GM12878 (cell line): ENCODE data around the gene GALNT18. TPM values are rescaled to one million over a fixed set of nuclear protein-coding genes. Genes with fewer than 3 reads are reported as not detected.

ENCODE experiments used
- ATAC-seq: fragments of 200-7000 bp; cut with Tn5 transposase; 3 replicates; pipeline ENCODE4 v1.9.1; 2020; ENCODE audit warnings: mild to moderate bottlenecking, moderate library complexity
- BruUV-seq: library from RNA; stranded (reverse); fragments of 400-500 nt; replicated peaks from 2 replicates; lab custom pipeline; 2021; lab: Mats Ljungman, UMichigan
- CTCF ChIA-PET: fragments of 300-600 bp; sonication (Branson Sonifier 250); formaldehyde crosslinking; extraction: SDS; loops from one replicate; lab custom pipeline; 2021; ENCODE audit warnings: inconsistent platforms; lab: Yijun Ruan, JAX
- POLR2A ChIA-PET: fragments of 350-600 bp; formaldehyde crosslinking; extraction: SDS; loops from one replicate; lab custom pipeline; 2021; ENCODE audit warnings: inconsistent platforms; lab: Charles Lee
- RAD21 ChIA-PET: fragments of 300-600 bp; sonication (Branson Sonifier 250); formaldehyde crosslinking; loops from one replicate; lab custom pipeline; 2023; ENCODE audit warnings: antibody characterized with exemption; ENCODE audit not compliant: unreplicated experiment; lab: Charles Lee
- SMC1A ChIA-PET: fragments of 300-600 bp; sonication (Branson Sonifier 250); formaldehyde crosslinking; loops from one replicate; lab custom pipeline; 2023; ENCODE audit not compliant: unreplicated experiment, uncharacterized antibody; lab: Charles Lee
- DNase-seq: peaks from one replicate; pipeline ENCODE4 v3.0.0-alpha.2; 2011; ENCODE audit warnings: low read depth, low spot score
- FAIRE-seq: peaks from 3 replicates; lab custom pipeline; 2011; peaks lifted over from hg19 to GRCh38; lab: Jason Lieb, UNC
- H2AFZ ChIP-seq: 2 replicates; pipeline ENCODE4 v1.6.0; 2011; ENCODE audit warnings: low read depth, low read length, control low read depth; ENCODE audit not compliant: control insufficient read depth
- H3K27ac ChIP-seq: 2 replicates; pipeline ENCODE4 v1.5.1; 2011; ENCODE audit warnings: control low read depth; ENCODE audit not compliant: control insufficient read depth, insufficient read depth
- H3K27me3 ChIP-seq, 2 experiments: replicated peaks in 1 of 2; 2 replicates each; pipeline versions ENCODE4 v1.6.0 to v1.6.1; 2011; ENCODE audit warnings: low read length in 1 of 2; ENCODE audit not compliant: control insufficient read depth in 2 of 2, insufficient read depth in 2 of 2
- H3K36me3 ChIP-seq, 2 experiments: 2 replicates each; pipeline ENCODE4 v1.5.1; 2011; ENCODE audit warnings: low read length in 1 of 2; ENCODE audit not compliant: control insufficient read depth in 2 of 2, insufficient read depth in 2 of 2
- H3K4me1 ChIP-seq: 2 replicates; pipeline ENCODE4 v1.6.1; 2011; ENCODE audit warnings: mild to moderate bottlenecking, low read length, moderate library complexity, mixed read lengths; ENCODE audit not compliant: control insufficient read depth, insufficient read depth
- H3K4me2 ChIP-seq: 2 replicates; pipeline ENCODE4 v1.6.0; 2011; ENCODE audit warnings: control low read depth; ENCODE audit not compliant: control insufficient read depth, insufficient read depth
- H3K4me3 ChIP-seq: fragments of 200-600 bp; sonication (generic); 2 replicates; pipeline ENCODE4 v1.5.1; 2016
- H3K79me2 ChIP-seq: 2 replicates; pipeline ENCODE4 v1.6.0; 2011; ENCODE audit warnings: low read length; ENCODE audit not compliant: control insufficient read depth, insufficient read depth
- H3K9ac ChIP-seq: 2 replicates; pipeline ENCODE4 v1.8.0; 2011; ENCODE audit warnings: low read length, control low read depth, mixed read lengths; ENCODE audit not compliant: control insufficient read depth, insufficient read depth
- H3K9me3 ChIP-seq: replicated peaks from 3 replicates; pipeline ENCODE4 v1.5.1; 2011; ENCODE audit warnings: mild to moderate bottlenecking, low read length; ENCODE audit not compliant: control insufficient read depth, insufficient read depth
- H4K20me1 ChIP-seq: 2 replicates; pipeline ENCODE4 v1.6.0; 2011; ENCODE audit not compliant: control insufficient read depth, insufficient read depth
- CBFB ChIP-seq: IDR thresholded peaks from 2 replicates; pipeline ENCODE4 v1.6.1; 2016; ENCODE audit warnings: antibody characterized with exemption, low read depth
- FOXK2 ChIP-seq: fragments of 450-650 bp; IDR thresholded peaks from 2 replicates; pipeline ENCODE4 v1.6.1; 2017; ENCODE audit warnings: mild to moderate bottlenecking, moderate library complexity
- KLF5 ChIP-seq: fragments of 450-650 bp; IDR thresholded peaks from 2 replicates; pipeline ENCODE4 v1.6.1; 2014; ENCODE audit warnings: mild to moderate bottlenecking; ENCODE audit not compliant: partially characterized antibody
- MEF2B ChIP-seq: fragments of 450-650 bp; IDR thresholded peaks from 2 replicates; pipeline ENCODE4 v1.6.1; 2018; ENCODE audit warnings: mild to moderate bottlenecking, moderate library complexity; ENCODE audit not compliant: partially characterized antibody, poor library complexity, severe bottlenecking
- MTA2 ChIP-seq: fragments of 450-650 bp; IDR thresholded peaks from 2 replicates; pipeline ENCODE4 v1.6.1; 2016; ENCODE audit warnings: low read depth, mild to moderate bottlenecking, moderate library complexity
- SMC3 ChIP-seq: IDR thresholded peaks from 2 replicates; pipeline ENCODE4 v1.6.1; 2011; ENCODE audit warnings: low read length, improper control_type of control experiment, borderline replicate concordance
- WGBS: methylation state at CpG from one replicate; pipeline ENCODE4 v1.1.6; 2016; ENCODE audit warnings: low lambda C conversion rate; ENCODE audit not compliant: insufficient replicate concordance, insufficient coverage; ENCODE audit errors: missing lambda C conversion rate; 5-methylcytosine and 5-hydroxymethylcytosine counted together
- in situ Hi-C: fragments of 300-500 bp; cut with MboI; formaldehyde crosslinking; loops from 9 replicates; pipeline ENCODE4 v1.14.3; 2018; ENCODE audit warnings: mixed read lengths
- intact Hi-C: fragments of 100-400 bp; cut with micrococcal nuclease; formaldehyde crosslinking; loops from one replicate; pipeline ENCODE4 v1.14.2; 2022; ENCODE audit not compliant: unreplicated experiment
- polyA plus RNA-seq, 11 experiments: library from polyadenylated mRNA; depleted of rRNA in 4 of 11; unstranded in 6 of 11; stranded (reverse) in 5 of 11; fragments of >200 nt; fragmentation: Nextera tagmentation in 4 of 11; fragmentation: Illumina TruSeq in 1 of 11; extraction: Ambion mirVana in 4 of 11; extraction: Trizol in 1 of 11; gene quantifications; 1 replicate in 1 of 11; 2 replicates in 10 of 11; pipeline versions ENCODE4 v1.2.1 to v1.2.3, GENCODE V29; 2011 to 2016; ENCODE audit warnings: inconsistent platforms in 2 of 11, missing spikeins in 2 of 11, low read depth in 1 of 11
- total RNA-seq, 4 experiments: library from RNA; depleted of rRNA in 3 of 4; stranded (reverse); fragments of >200 nt in 3 of 4; fragmentation: Illumina TruSeq in 1 of 4; extraction: Trizol in 1 of 4; gene quantifications; 2 replicates each; pipeline versions ENCODE4 v1.2.1 to v1.2.3, GENCODE V29; 2013 to 2021
- TF ChIP-seq, protein P1 (sequence below): fragments of 150-350 bp; IDR thresholded peaks from 2 replicates; pipeline ENCODE4 v1.6.1; 2016; ENCODE audit warnings: low read depth, low read length
- TF ChIP-seq, protein P2 (sequence below): fragments of 450-650 bp; IDR thresholded peaks from 2 replicates; pipeline ENCODE4 v1.6.1; 2017; ENCODE audit warnings: borderline replicate concordance

GALNT18 gene
- total and polyA plus RNA-seq, 10 of the 15 experiments (the other 5 are each of a cell fraction or from before 2014, with no cell fraction given): 1.2 to 14.2 (median 6.3) TPM

DNA sequence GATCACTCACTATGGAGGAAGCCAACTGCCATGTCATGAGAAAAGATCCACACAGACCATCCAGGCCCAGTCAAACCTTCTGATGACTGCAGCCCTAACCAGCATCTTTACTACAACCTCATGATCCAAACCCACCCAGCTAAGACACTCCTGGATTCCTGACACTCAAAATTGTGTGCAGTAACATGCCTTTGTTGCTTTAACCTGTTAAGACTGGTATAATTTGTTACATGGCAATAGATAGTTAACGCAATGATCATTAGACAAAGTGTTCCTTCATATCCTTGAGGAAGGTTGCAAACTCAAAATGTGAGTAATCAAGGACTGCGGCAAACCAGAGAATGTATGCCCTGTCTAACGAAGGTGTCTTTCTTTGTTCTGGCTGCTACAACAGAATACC, 221.7 kb downstream of the GALNT18 start:
- CTCF ChIA-PET: interaction anchor here (0.9 to 2.7 kb wide), 5 partner anchors 12 to 387 kb away, joined by 3 to 19 read pairs (median 7); no protein-coding TSS in a partner anchor
- WGBS: 71% methylated on average over 3 of the region's 3 CpGs

More for the DNA sequence above, 221.7 kb downstream of the GALNT18 start:
- no peak overlapping the region for H3K4me2 ChIP-seq
- no peaks in the 10 kb centered on the region for H3K27me3 ChIP-seq
- H3K4me3 ChIP-seq: no peak overlapping the region
- intact Hi-C loops: loop anchor here (2.0 kb wide), 1 partner anchor 387 kb away; no protein-coding TSS in a partner anchor
- H3K36me3 ChIP-seq: no peaks in the 10 kb centered on the region; a peak in 2 of 4 replicates
- no TSS peak for BruUV-seq
- in situ Hi-C loops: no loop called here
- SMC1A ChIA-PET: interaction anchor here (1.2 to 2.2 kb wide), 3 partner anchors 21 to 372 kb away, joined by 4 to 5 read pairs (median 4); no protein-coding TSS in a partner anchor
- no peak overlapping the region for H2AFZ ChIP-seq
- FAIRE-seq (no peak), DNase-seq (no peak), ATAC-seq (no peak)
- no peak overlapping the region for H3K9ac ChIP-seq
- no peaks in the 10 kb centered on the region for H3K4me1 ChIP-seq
- RAD21 ChIA-PET: interaction anchor here (3.0 kb wide), 1 partner anchor 387 kb away, joined by 12 read pairs; no protein-coding TSS in a partner anchor
- no peaks in the 10 kb centered on the region for H3K9me3 ChIP-seq
- no peak overlapping the region for H3K27ac ChIP-seq
- POLR2A ChIA-PET: no interaction called here
- no peaks in the 10 kb centered on the region for H4K20me1 ChIP-seq
- H3K79me2 ChIP-seq: no peaks in the 10 kb centered on the region
- TF ChIP-seq, protein P1, sequence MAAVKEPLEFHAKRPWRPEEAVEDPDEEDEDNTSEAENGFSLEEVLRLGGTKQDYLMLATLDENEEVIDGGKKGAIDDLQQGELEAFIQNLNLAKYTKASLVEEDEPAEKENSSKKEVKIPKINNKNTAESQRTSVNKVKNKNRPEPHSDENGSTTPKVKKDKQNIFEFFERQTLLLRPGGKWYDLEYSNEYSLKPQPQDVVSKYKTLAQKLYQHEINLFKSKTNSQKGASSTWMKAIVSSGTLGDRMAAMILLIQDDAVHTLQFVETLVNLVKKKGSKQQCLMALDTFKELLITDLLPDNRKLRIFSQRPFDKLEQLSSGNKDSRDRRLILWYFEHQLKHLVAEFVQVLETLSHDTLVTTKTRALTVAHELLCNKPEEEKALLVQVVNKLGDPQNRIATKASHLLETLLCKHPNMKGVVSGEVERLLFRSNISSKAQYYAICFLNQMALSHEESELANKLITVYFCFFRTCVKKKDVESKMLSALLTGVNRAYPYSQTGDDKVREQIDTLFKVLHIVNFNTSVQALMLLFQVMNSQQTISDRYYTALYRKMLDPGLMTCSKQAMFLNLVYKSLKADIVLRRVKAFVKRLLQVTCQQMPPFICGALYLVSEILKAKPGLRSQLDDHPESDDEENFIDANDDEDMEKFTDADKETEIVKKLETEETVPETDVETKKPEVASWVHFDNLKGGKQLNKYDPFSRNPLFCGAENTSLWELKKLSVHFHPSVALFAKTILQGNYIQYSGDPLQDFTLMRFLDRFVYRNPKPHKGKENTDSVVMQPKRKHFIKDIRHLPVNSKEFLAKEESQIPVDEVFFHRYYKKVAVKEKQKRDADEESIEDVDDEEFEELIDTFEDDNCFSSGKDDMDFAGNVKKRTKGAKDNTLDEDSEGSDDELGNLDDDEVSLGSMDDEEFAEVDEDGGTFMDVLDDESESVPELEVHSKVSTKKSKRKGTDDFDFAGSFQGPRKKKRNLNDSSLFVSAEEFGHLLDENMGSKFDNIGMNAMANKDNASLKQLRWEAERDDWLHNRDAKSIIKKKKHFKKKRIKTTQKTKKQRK: no peak
- no peak for TF ChIP-seq SMC3
- TF ChIP-seq MEF2B: no peak
- TF ChIP-seq KLF5: no peak
- no peak for TF ChIP-seq CBFB
- TF ChIP-seq MTA2: no peak
- TF ChIP-seq FOXK2: no peak
- TF ChIP-seq, protein P2, sequence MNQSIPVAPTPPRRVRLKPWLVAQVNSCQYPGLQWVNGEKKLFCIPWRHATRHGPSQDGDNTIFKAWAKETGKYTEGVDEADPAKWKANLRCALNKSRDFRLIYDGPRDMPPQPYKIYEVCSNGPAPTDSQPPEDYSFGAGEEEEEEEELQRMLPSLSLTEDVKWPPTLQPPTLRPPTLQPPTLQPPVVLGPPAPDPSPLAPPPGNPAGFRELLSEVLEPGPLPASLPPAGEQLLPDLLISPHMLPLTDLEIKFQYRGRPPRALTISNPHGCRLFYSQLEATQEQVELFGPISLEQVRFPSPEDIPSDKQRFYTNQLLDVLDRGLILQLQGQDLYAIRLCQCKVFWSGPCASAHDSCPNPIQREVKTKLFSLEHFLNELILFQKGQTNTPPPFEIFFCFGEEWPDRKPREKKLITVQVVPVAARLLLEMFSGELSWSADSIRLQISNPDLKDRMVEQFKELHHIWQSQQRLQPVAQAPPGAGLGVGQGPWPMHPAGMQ: no peak
